Hypothalamus (tissue), 51 donors: ENCODE measurements around the gene CD81.
A peak's percentile ranks its signal among the peaks of the same experiment; 100 is the strongest.
"Not testable (repeated sequence)": the region's sequence is repeated elsewhere in the genome, so short reads cannot be mapped to it uniquely, and the experiment has no call there.

Experiments
- DNase-seq, 51 donors: peaks; one replicate each; lab custom pipeline; 2025; lab: John Stamatoyannopoulos, UW

Gene CD81

GRCh38 chr11:2355000-2355644 is 22.0 kb upstream of the CD81 start:
- DNase-seq = no peak

- no peak for DNase-seq
These were observed 19.9 kb upstream of the CD81 start for GRCh38 chr11:2357246-2357645.

GRCh38 chr11:2357651-2358050 is 19.5 kb upstream of the CD81 start:
- DNase-seq = not testable (repeated sequence)

DNA sequence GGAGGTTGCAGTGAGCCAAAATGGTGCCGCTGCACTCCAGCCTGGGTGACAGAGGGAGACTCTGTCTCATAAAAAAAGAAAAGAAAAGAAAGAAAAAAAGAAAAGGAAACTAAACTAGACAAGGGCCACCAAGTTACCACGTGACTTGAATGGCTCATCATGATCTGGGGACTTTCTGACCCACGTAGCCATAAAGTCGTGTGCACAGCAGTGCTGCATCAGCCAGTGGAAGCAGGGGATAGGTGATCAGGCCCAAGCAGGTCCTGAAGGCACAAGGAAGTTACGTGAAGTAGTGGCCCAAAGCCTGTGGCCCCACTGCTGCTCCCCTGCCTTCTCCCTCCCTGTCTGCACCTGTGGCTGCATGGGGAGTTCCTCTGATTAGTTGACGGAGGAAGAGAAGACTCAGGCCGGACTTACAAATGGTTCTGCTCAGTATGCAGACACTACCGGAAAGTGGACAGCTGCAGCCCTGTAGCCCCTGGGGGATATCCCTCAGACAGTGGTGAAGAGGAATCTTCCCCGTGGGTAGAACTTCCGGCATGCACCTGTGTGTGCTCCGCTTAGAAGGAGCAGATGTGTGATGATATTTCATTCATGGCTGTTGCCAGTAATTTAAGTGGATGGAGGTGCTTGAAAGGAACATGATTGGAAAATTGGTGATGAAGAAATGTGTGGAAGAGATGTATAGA is 18.2 kb upstream of the CD81 start:
- no peak for DNase-seq

DNA sequence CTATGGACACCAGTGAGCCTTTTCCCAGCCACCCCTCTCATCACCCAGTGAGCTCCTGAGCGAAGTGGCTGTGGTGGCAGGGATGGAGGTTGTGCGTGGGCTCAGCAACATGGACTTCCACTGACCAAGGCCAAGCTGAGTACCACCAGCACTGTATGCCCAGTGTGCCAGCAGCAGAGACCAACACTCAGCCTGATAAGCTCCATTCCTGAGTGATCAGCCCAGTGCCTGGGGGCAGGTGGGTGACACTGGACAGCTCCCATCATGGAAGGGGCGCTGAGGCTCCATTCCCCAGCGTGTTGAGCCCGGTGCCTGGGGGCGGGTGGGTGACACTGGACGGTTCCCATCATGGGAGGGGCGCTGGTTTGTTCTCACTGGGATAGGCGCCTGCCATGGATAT is 17.6 kb upstream of the CD81 start:
- DNase-seq = no peak

DNA sequence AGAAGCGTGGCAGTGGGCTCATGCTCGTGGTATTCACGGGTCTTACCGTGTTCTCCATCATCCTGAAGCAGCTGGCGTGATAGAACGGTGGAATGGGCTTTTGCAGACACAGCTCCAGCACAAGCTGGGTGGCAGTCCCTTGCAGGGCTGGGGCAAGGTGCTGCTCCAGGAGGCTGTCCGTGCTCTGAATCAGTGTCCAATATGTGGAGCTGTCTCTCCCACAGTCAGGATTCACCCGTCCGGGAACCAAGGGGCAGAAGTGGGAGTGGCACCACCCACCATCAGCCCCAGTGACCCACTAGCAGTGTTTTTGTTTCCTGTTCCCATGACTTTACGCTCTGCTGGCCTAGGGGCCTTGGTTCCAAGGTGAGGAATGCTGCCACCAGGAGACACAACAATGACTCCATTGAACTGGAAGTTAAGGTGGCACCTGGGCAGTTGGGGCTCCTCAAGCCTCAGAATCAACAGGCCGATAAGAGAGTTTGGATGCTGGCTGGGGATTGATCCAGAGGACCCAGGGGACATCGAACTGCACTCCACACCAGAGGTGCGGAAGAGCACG is 16.9 kb upstream of the CD81 start:
- no peak for DNase-seq

DNA sequence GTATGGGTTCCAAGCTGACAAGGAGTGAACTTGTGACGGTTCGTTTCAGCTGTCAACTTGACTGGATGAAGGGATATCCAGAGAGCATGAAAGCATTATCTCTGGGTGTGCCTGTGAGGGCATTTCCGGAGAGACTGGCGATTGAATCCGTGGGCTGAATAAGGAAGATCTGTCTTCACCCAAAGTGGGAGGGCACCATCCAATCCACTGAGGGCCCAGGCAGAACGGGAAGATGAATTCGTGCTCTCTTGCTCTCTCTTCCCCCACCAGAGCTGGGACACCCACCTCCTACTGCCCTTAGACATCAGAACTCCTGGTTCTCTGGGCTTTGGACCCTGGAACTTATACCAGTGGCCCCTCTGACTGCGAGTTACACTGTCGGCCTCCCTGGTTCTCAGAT is 15.5 kb upstream of the CD81 start:
- DNase-seq = no peak

- no peak for DNase-seq
These were observed 14.7 kb upstream of the CD81 start for GRCh38 chr11:2362414-2362813.

DNA sequence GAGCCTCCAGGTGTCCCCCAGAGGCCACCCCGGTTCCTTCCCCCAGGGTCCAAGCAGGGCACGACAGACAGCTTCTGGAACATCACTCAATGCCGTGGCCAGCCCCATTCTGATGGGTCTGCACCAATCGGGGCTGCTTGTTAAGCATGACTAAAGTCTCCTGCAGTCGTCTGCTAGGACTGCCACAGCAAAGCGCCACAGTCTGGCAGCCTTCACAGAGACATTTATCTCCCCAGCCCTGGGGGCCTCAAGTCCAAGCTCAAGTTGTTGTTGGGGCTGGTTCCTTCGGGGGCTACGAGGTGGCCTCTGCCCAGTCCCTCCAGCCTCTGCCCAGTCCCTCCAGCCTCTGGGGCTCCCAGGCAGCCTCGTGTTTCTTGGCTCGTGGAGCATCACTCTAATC is 14.0 kb upstream of the CD81 start:
- DNase-seq = no peak

GRCh38 chr11:2363577-2364370 is 13.3 kb upstream of the CD81 start:
- DNase-seq = no peak

GRCh38 chr11:2364386-2364785 is 12.7 kb upstream of the CD81 start:
- DNase-seq = not testable (repeated sequence)

DNA sequence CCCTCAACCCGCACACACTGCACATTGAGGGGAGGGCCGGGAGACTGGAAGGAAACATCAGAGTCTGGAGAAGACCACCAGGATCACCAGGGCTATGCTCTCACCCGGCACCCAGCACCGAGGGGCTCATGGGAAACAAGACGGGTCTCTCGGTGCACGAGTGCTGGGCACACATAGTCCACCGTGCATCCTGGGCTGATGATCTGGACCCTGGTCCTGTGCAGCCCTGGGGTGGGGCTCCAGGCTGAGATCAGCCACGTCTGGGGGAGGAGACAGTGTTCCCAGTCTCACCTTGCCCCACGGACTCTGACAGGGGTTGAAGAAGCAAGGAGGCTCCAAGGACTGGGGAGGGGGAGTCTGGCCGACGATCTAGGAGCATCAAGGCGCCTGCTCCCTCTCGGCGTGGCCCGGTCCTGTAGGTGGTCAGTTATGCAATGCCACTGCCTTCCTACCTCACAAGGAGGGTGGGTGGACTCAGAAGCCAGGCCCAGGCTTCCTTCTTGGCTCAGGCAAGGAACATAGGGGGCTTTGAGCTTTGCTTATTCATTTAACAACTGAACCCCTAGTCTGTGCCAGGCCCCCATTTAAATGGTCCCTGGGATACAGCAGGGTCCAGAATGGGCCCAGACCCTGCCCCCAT is 11.4 kb upstream of the CD81 start:
- peak in 1 of 51 donors; percentile 55 for DNase-seq

GRCh38 chr11:2366276-2366675 is 10.8 kb upstream of the CD81 start:
- DNase-seq = peak in 39 of 51 donors; percentile 25 to 83 (median 64)

DNA sequence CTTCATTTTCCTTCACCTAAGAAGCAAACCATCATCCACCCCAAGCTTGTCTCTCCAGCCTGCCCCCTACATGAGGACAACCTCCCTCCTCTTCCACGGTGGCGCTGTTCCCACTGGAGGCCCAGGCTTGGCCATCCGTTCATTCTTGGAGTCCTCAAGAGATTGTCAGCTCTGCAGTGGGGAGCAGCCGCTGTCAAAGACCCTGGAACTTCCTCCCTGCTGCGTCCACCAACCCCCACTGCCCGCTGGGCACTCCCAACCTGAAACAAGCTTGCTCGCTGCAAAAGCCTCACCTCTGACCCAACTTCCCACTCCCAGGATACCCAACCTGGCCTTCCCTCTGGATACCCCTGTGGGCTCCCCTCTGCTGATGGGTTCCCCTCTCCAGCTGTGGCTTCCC is 10.4 kb upstream of the CD81 start:
- DNase-seq = peak in 13 of 51 donors; percentile 30 to 73 (median 55)

DNA sequence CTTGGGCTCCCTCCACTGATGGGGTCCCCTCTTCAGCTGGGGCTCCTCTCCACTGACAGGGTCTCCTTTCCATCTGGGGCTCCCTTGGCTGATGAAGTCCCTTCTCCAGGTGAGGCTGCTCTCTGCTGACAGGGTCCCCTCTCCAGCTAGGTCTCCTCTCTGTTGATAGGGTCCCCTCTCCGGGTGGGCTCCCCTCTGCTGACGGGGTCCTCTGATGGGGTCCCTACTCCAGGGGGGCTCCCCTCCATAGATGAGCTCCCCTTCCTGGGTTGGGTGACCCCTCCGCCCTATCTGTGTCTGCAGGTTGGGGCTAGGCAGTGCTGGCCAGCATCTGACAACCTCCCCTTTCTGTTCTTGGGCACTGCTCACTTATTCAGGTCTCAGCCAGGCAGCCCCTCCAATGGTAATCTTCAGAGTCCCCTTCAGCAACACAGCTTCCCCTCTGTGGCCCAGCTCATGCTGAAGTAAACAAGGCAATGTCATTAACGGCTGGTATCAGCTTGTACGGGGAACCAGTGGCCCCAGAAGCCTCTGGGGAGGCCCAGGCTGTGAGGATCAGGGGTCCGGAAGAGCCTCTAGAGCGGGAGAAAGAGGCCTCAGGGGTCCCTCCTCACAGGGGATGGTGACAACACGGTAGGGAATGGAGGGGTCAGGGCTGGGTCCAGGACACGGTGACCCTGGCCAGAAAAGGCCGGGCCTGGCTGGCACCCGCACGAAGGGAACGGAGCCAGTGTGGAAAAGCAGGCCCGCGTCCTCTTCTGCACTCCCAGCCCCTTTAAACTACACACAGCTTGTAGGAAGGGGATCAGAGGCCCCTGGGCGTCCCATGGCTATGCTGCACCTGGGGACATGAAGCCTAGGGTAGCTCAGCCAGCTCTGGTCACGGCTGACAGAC is 9.6 kb upstream of the CD81 start:
- DNase-seq = no peak

DNA sequence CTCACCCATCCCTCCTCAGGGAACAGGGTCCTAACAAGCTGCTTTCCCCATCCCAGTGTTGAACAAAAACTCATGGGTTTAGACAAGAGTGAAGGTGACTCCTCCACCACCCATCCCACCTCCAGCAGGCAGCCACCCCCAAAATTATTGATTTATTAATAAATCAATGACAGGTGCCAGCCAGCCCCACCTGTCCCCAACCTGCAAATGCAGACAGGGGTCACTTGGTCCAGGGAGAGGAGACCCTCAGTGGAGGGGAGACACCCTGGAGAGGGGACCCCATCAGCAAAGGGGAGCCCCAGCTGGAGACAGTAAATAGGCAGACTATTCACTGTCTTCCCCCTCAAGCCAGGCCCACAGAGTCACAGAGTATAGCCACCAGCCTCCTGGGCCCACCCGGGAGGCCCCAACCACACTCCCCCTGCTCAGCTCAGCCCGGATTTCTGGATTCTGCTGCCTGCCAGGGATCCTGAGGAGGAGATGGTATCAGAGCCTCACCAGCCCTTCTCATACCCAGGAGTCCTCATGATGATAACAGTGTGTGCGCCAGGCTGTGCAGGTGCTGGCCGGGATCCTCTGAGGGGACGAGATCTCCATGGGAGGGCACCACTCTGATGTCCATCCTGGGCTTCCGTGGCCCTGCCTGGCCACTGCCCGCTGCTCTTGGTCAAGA is 8.8 kb upstream of the CD81 start:
- DNase-seq = no peak

GRCh38 chr11:2368851-2369180 is 8.3 kb upstream of the CD81 start:
- no peak for DNase-seq

- no peak for DNase-seq
These were observed 7.8 kb upstream of the CD81 start for GRCh38 chr11:2369320-2369719.

GRCh38 chr11:2369896-2370295 is 7.2 kb upstream of the CD81 start:
- DNase-seq = no peak
